HL-60 (cell line): ENCODE data around the gene IMP3.

Experiments used
- DNase-seq, 2 experiments: peaks; one replicate each; pipeline ENCODE4 v3.0.0-alpha.2; 2010 to 2020; ENCODE audit warnings: low read depth in 1 of 2, low spot score in 1 of 2
- H3K27ac ChIP-seq: fragments of 250-450 bp; sonication (Bioruptor Pico); replicated peaks from 2 replicates; pipeline ENCODE4 v1.5.1; 2020; ENCODE audit warnings: mild to moderate bottlenecking, moderate library complexity
- H3K27me3 ChIP-seq: fragments of 250-450 bp; sonication (Bioruptor Pico); 2 replicates; pipeline ENCODE4 v1.5.1; 2021; ENCODE audit warnings: mild to moderate bottlenecking, moderate library complexity; ENCODE audit not compliant: insufficient read depth, poor library complexity, severe bottlenecking
- H3K4me3 ChIP-seq: replicated peaks from 2 replicates; pipeline ENCODE4 v1.5.1; 2011; ENCODE audit warnings: mild to moderate bottlenecking, control low read depth, low read length; ENCODE audit not compliant: insufficient read depth
- CTCF ChIP-seq: IDR thresholded peaks from one replicate; pipeline ENCODE4 v1.5.1; 2011; ENCODE audit warnings: low read length, control low read depth, inconsistent platforms; ENCODE audit not compliant: insufficient read depth
- GABPA ChIP-seq: IDR thresholded peaks from 2 replicates; pipeline ENCODE4 v1.6.1; 2012; ENCODE audit warnings: low read depth
- POLR2AphosphoS5 ChIP-seq: IDR thresholded peaks from 2 replicates; pipeline ENCODE4 v1.6.1; 2012; ENCODE audit warnings: low read depth
- REST ChIP-seq: IDR thresholded peaks from 2 replicates; pipeline ENCODE4 v1.6.1; 2012; ENCODE audit warnings: low read depth; ENCODE audit not compliant: insufficient replicate concordance
- SPI1 ChIP-seq: IDR thresholded peaks from 2 replicates; pipeline ENCODE4 v1.6.1; 2012; ENCODE audit warnings: low read depth, mild to moderate bottlenecking, borderline replicate concordance

IMP3 gene

DNA sequence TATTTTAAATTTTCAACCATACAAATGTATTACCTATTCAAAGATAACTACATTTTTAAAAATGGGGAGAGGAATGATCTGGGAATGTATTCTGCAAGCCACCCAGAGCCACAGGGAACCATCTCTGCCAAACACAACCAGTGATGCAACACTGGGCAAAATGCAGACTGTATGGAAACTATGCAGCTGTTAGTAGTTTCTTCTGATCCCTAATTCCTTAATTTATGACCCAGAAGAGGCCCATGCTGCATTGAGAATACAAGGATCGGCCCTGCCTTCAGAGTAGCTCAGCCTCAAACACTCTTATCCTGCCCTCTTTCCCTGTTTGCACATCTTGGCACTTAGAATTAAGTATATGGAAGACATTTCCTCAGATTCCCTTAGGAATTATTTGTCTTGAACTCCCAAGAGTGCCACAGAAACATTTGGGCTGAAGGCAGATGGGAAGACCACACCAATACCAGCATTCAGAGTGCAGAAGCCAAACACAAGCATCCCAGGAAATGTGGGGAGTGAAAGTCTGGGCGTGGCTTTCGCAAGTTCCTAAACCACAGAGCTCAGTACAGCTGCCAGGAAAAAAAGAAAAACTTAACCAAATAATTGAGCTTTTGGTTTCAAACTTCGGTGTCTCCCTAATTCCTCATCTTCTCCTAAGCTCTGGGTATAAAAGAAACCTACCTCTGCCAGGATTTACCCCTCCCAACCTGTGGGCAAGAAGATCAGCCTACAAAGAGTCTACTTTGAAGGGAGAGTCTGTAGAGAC, 19.8 kb downstream of the IMP3 start:
- Histone ChIP-seq H3K27me3 (no peaks in the 10 kb centered on the region), H3K27ac (peak overlapping the region; percentile 31), H3K4me3 (no peak overlapping the region)
- DNase-seq: no peak
- no peak for TF ChIP-seq REST
- no peak for TF ChIP-seq POLR2AphosphoS5
- no peak for TF ChIP-seq CTCF
- no peak for TF ChIP-seq SPI1
- TF ChIP-seq GABPA: no peak

DNA sequence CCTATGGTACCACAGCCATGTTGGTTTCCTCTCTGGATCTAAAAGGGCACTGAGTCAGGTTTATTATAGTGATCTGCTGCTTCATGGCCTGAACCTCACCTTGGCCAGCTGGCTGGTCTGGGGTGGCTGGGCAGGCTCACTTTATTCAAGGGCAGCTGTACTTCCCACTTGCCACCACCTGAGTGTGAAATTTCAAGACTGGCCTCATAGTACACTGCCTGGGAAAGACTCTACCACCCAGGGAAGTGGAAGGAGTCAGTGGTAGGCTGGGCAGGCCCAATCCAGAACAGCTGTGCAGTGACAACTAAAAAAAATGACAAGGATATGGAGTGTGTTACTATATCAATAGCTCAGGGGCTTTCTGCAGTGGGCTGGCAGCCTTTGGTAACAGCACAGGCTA, 23.3 kb downstream of the IMP3 start:
- Histone ChIP-seq H3K27ac (no peak overlapping the region), H3K4me3 (no peak overlapping the region), H3K27me3 (no peaks in the 10 kb centered on the region)
- no peak for DNase-seq
- TF ChIP-seq REST (no peak), SPI1 (no peak), GABPA (no peak), POLR2AphosphoS5 (no peak), CTCF (no peak)

DNA sequence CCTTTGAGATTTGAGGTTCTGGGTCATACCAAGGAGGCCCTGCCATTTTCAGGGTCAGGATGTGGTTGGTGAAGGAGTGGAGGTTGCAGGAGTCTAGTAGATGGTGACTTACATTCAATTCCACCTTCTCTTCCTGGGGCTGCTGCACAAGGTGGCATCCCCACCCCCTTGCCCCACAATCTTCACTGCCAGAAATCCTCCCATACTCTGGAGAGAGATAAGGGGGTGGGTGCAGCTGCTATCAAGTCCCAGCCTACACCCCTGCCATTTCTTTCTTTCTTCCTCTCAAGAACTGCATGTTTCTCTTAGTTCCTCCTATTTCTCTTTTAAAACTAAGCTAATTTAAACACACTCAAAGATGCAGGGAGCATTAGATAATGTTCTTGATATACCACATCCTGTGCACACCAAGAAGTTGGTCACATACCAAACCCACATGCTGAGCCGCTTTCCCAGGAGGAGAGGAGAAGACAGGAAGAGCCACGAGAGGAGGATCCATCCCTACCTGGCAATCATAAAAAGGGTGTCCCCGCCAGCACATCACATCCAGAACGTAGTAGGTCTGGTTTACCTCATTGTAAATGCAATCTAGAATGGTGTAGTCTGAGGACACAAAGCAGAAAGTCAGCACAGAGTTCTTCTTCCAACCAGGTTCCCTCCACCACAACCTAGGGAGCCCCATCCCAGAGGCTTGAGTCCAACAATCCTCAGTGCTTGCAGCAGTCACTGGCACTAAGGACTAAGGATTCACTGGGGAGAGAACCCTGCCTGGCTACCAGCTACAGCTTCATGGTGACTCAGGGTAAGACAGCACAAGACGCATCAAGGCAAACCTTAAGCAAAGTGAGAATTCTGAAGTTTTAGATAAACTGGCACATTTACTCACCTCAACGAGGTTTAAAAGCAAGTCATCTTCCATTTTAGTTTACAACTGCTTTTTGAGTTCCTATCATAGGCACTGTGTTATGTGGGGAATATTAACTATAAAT, 33.0 kb downstream of the IMP3 start:
- TF ChIP-seq REST (no peak), GABPA (no peak), POLR2AphosphoS5 (no peak), SPI1 (no peak), CTCF (no peak)
- Histone ChIP-seq H3K27ac (no peak overlapping the region), H3K4me3 (no peak overlapping the region), H3K27me3 (no peaks in the 10 kb centered on the region)
- no peak for DNase-seq
